Dendritic cell treated with granulocyte-macrophage colony-stimulating factor and Interleukin-4, amounts not matched to agents 40 ng/mL and 50 ng/mL, for 4 days (primary cell): ENCODE data around the gene RNF220.

Experiments
- H3K27ac Mint-ChIP-seq: one replicate; pipeline ENCODE4 v1.8.0; 2022; ENCODE audit warnings: mild to moderate bottlenecking, mixed read lengths
- H3K27me3 Mint-ChIP-seq: one replicate; pipeline ENCODE4 v1.8.0; 2022; ENCODE audit warnings: mild to moderate bottlenecking, mixed read lengths
- H3K36me3 Mint-ChIP-seq: one replicate; pipeline ENCODE4 v1.8.0; 2022; ENCODE audit warnings: low read depth, mixed read lengths
- H3K4me1 Mint-ChIP-seq: one replicate; pipeline ENCODE4 v1.8.0; 2022; ENCODE audit warnings: low read depth, mixed read lengths
- H3K4me3 Mint-ChIP-seq: one replicate; pipeline ENCODE4 v1.8.0; 2022; ENCODE audit warnings: mild to moderate bottlenecking, moderate library complexity, mixed read lengths
- H3K9me3 Mint-ChIP-seq: one replicate; pipeline ENCODE4 v1.8.0; 2022; ENCODE audit warnings: mixed read lengths
- intact Hi-C: fragments of 100-400 bp; cut with micrococcal nuclease; formaldehyde crosslinking; loops from one replicate; pipeline ENCODE4 v1.15.0; 2022

RNF220 gene

GRCh38 chr1:44405031-44405797 is at the start of gene RNF220:
RNF220 (plus strand) TSS chr1:44405255.
- Mint-ChIP-seq H3K27me3 (peaks cover 47% of the 10 kb centered on the region), H3K4me1 (peaks cover 42% of the 10 kb centered on the region), H3K36me3 (no peaks in the 10 kb centered on the region), H3K4me3 (peak within 1 kb of the TSS; percentile 82), H3K9me3 (no peaks in the 10 kb centered on the region), H3K27ac (peak within 1 kb of the TSS; percentile 41)
- intact Hi-C loops, result no loop called here

- peaks cover 16% of the 10 kb centered on the region for H3K36me3 Mint-ChIP-seq
- no peaks in the 10 kb centered on the region for H3K9me3 Mint-ChIP-seq
- intact Hi-C loops, result no loop called here
Measured at GRCh38 chr1:44355582-44356305, 49.3 kb upstream of the RNF220 start.

GRCh38 chr1:44357710-44358109 is 47.3 kb upstream of the RNF220 start:
- H3K36me3 Mint-ChIP-seq, result peaks cover 8% of the 10 kb centered on the region
- no peak overlapping the region for H3K4me3 Mint-ChIP-seq
- H3K4me1 Mint-ChIP-seq, result peaks cover 20% of the 10 kb centered on the region
- H3K9me3 Mint-ChIP-seq, result no peaks in the 10 kb centered on the region
- H3K27ac Mint-ChIP-seq, result no peak overlapping the region
- H3K27me3 Mint-ChIP-seq, result no peaks in the 10 kb centered on the region
- intact Hi-C loops, result no loop called here

More at GRCh38 chr1:44355582-44356305, 49.3 kb upstream of the RNF220 start:
- H3K27ac Mint-ChIP-seq, result peak overlapping the region; percentile 82
- H3K27me3 Mint-ChIP-seq, result no peaks in the 10 kb centered on the region
- peak overlapping the region; percentile 85 for H3K4me3 Mint-ChIP-seq
- peaks cover 30% of the 10 kb centered on the region for H3K4me1 Mint-ChIP-seq

GRCh38 chr1:44359234-44359935 is 45.7 kb upstream of the RNF220 start:
- Mint-ChIP-seq H3K27me3 (no peaks in the 10 kb centered on the region), H3K27ac (no peak overlapping the region), H3K9me3 (no peaks in the 10 kb centered on the region), H3K4me3 (no peak overlapping the region), H3K4me1 (peaks cover 12% of the 10 kb centered on the region), H3K36me3 (peaks cover 6% of the 10 kb centered on the region)
- intact Hi-C loops, result no loop called here

GRCh38 chr1:44361478-44361877 is 43.6 kb upstream of the RNF220 start:
- no peaks in the 10 kb centered on the region for H3K36me3 Mint-ChIP-seq
- no peak overlapping the region for H3K4me3 Mint-ChIP-seq
- no peak overlapping the region for H3K27ac Mint-ChIP-seq
- no peaks in the 10 kb centered on the region for H3K4me1 Mint-ChIP-seq
- no peaks in the 10 kb centered on the region for H3K9me3 Mint-ChIP-seq
- H3K27me3 Mint-ChIP-seq, result no peaks in the 10 kb centered on the region
- intact Hi-C loops, result no loop called here

- Mint-ChIP-seq H3K36me3 (no peaks in the 10 kb centered on the region), H3K4me1 (no peaks in the 10 kb centered on the region), H3K27me3 (no peaks in the 10 kb centered on the region), H3K9me3 (no peaks in the 10 kb centered on the region), H3K27ac (no peak overlapping the region), H3K4me3 (no peak overlapping the region)
- intact Hi-C loops, result no loop called here
Measured at GRCh38 chr1:44366371-44366975, 38.6 kb upstream of the RNF220 start.

GRCh38 chr1:44367944-44368343 is 37.1 kb upstream of the RNF220 start:
- Mint-ChIP-seq H3K4me1 (no peaks in the 10 kb centered on the region), H3K9me3 (no peaks in the 10 kb centered on the region), H3K27ac (no peak overlapping the region), H3K36me3 (no peaks in the 10 kb centered on the region), H3K4me3 (no peak overlapping the region), H3K27me3 (no peaks in the 10 kb centered on the region)
- intact Hi-C loops, result no loop called here

- Mint-ChIP-seq H3K27me3 (no peaks in the 10 kb centered on the region), H3K36me3 (no peaks in the 10 kb centered on the region), H3K4me3 (no peak overlapping the region), H3K27ac (no peak overlapping the region), H3K9me3 (no peaks in the 10 kb centered on the region), H3K4me1 (no peaks in the 10 kb centered on the region)
- intact Hi-C loops, result no loop called here
Measured at GRCh38 chr1:44368471-44369151, 36.4 kb upstream of the RNF220 start.

GRCh38 chr1:44371206-44371605 is 33.8 kb upstream of the RNF220 start:
- H3K27me3 Mint-ChIP-seq, result no peaks in the 10 kb centered on the region
- H3K27ac Mint-ChIP-seq, result no peak overlapping the region
- intact Hi-C loops, result no loop called here
- H3K36me3 Mint-ChIP-seq, result no peaks in the 10 kb centered on the region
- no peaks in the 10 kb centered on the region for H3K4me1 Mint-ChIP-seq
- H3K9me3 Mint-ChIP-seq, result no peaks in the 10 kb centered on the region
- no peak overlapping the region for H3K4me3 Mint-ChIP-seq

GRCh38 chr1:44375547-44375946 is 29.5 kb upstream of the RNF220 start:
- H3K27ac Mint-ChIP-seq, result no peak overlapping the region

GRCh38 chr1:44377925-44378784 is 26.9 kb upstream of the RNF220 start:
- Mint-ChIP-seq H3K27ac (no peak overlapping the region), H3K4me1 (no peaks in the 10 kb centered on the region), H3K9me3 (no peaks in the 10 kb centered on the region), H3K36me3 (no peaks in the 10 kb centered on the region), H3K27me3 (no peaks in the 10 kb centered on the region), H3K4me3 (no peak overlapping the region)
- intact Hi-C loops, result loop anchor here (1.0 kb wide), 1 partner anchor 217 kb away; no protein-coding TSS in a partner anchor

More at GRCh38 chr1:44375547-44375946, 29.5 kb upstream of the RNF220 start:
- Mint-ChIP-seq H3K4me1 (no peaks in the 10 kb centered on the region), H3K27me3 (no peaks in the 10 kb centered on the region), H3K9me3 (no peaks in the 10 kb centered on the region), H3K36me3 (no peaks in the 10 kb centered on the region), H3K4me3 (no peak overlapping the region)
- intact Hi-C loops, result no loop called here

- Mint-ChIP-seq H3K27ac (no peak overlapping the region), H3K4me3 (no peak overlapping the region), H3K4me1 (no peaks in the 10 kb centered on the region), H3K9me3 (no peaks in the 10 kb centered on the region), H3K36me3 (no peaks in the 10 kb centered on the region), H3K27me3 (no peaks in the 10 kb centered on the region)
- intact Hi-C loops, result no loop called here
Measured at GRCh38 chr1:44380666-44381177, 24.3 kb upstream of the RNF220 start.
